SH-SY5Y (cell line): Measurements from ENCODE around the gene TTC27.

Experiments used
- GATA2 ChIP-seq: IDR thresholded peaks from 2 replicates; pipeline ENCODE4 v1.6.1; 2011; ENCODE audit warnings: mild to moderate bottlenecking, low read depth, low read length
- GATA3 ChIP-seq: IDR thresholded peaks from 2 replicates; pipeline ENCODE4 v1.6.1; 2011; ENCODE audit warnings: low read depth, mild to moderate bottlenecking, low read length, moderate library complexity

TTC27 gene

DNA sequence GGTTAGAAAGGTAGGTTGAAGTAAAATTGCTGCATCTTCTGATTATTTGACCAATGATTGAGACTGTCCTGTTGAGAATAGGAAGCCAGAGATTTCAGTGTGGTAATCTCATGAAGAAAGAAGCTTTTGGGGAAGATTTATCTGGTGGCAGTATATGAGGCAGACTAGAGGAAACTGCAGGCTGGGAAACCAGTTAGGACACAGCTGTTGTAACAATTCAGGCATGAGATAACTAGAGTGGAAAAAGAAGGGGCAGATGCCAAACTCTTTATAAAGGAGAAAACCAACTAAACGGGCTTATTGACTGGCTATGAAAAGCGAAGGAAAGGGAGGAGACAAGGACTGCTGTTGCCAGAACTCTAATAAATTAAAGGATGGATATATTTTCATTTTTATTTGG lies 155.6 kb downstream of the TTC27 start:
- no peak for TF ChIP-seq GATA2
- TF ChIP-seq GATA3, result no peak

DNA sequence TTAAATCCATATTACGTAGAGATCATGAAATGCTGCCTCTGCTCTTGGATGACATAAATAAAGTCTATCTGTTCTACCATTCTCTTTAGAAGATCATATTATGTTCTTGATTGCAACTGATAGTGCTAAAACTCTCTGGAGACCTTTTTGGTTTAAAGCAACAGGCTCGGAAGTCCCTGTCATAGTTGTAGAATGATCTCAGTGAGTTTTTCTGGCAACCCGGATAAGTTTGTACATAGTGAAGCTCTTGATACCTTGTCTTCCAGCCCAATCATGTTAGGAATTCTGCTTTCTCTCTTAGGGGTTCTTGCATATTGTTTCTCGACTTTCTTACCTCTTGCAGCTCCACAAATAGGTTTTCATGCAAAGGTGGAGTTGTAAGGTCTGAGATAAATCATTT lies 156.1 kb downstream of the TTC27 start:
- no peak for TF ChIP-seq GATA3
- no peak for TF ChIP-seq GATA2

DNA sequence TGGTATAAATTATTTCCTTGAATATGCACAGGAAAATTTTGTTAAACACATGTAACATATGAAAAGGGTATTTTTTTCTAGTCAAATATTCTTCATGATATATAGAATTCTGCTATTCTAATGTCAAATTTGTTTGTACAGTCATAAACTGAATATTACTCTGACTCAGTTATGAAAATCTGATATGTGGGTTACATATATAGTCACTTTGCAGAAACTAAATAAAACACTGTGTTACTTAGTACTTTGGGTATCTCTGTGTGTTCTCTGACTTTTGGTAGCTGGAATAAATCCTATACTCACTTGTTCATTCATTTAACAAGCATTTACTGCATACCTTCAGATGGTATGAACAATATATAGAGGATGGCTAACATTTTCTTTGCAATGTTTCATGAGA lies 159.4 kb downstream of the TTC27 start:
- TF ChIP-seq GATA3 (no peak), GATA2 (no peak)

DNA sequence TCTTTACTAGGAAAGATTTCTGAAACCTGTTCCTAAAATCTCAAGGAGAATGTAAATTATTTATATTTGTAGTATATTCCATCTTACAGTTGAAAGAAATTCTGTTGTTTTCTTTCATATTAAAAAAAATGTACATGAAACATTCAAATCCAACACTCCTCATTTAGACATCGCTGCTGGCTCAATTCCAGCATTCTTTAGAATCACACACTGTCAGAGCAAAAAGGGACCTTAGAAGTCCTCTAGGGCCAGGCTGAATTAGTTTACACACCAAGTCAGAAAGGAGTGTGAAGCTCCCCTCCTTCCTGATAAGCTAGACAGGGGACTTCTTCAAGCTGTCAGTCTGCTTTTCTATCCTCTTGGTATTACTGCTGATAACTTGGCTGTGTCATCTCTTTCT lies 160.3 kb downstream of the TTC27 start:
- TF ChIP-seq GATA3 (no peak), GATA2 (no peak)

DNA sequence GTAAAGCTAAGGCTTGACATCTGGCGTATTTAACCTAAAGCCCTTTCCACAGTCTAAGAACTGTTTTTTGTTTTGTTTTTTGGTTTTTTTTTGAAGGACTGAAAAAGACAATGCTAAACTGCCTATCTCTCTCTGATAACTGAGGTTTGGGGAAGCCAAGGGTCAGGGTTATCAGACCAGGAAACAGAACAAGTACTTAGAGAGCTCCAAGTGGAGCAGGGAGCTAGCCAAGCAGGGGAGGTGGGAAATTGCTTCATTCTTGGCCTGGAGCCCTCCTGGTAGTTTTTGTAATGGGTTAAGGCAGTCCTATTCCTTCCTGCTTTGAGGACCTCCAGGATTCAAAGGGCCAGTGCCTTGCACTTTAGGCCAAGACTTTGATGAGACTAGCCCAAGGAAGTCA lies 164.6 kb downstream of the TTC27 start:
- no peak for TF ChIP-seq GATA3
- TF ChIP-seq GATA2, result no peak

DNA sequence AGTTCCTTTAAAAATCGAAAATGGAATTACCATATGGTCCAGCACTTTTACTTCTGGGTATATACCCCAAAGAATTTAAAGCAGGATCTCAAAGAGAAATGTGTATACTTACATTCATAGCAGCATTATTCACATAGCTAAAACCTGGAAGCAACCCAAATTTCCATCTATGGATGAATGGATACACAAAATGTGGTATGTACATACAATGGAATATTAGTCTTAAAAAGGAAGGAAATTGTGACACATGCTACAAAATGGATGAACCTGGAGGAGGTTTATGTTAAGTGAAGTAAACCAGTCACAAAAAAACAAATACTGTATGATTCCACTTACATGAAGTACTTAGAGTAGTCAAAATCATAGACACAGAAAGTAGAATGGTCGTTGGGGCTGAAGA lies 171.0 kb downstream of the TTC27 start:
- no peak for TF ChIP-seq GATA3
- no peak for TF ChIP-seq GATA2

DNA sequence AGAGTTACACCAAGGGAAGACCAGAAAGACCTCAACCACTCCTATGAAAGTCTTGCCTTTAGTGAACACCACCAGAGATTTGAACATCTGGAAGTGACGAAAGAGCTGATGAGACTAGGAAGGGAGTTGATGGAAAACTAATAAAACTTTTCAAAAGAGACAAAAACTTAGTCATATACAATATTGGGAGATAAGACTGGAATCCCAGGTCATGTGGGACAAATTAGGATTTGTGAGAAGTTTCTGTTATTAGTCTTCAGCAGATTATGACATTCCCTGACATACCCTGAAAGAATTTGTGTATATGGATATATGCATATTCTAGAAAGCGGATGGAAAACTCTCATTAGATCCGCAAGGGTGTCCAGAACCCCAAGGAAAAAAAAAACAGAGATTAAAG lies 173.9 kb downstream of the TTC27 start:
- no peak for TF ChIP-seq GATA3
- TF ChIP-seq GATA2, result no peak

DNA sequence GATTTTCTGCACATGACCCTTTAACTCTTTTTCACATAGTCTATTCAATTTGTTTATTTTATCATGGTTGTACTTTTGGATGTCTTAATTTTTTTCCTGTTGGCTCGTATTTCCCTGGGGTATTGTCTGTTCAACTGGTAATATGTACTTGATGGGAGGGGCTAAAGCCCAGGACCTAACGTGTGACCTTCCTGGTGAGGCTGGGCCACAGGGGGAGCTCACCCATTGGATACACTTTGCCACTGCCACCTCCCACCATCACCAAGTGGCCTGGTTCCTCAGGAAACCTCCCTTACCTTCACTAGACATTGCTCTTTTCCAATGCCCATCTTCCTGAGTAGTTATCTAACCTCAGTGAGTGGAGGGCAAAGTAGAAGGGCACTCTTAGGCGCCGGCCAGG lies 175.0 kb downstream of the TTC27 start:
- TF ChIP-seq GATA2, result no peak

DNA sequence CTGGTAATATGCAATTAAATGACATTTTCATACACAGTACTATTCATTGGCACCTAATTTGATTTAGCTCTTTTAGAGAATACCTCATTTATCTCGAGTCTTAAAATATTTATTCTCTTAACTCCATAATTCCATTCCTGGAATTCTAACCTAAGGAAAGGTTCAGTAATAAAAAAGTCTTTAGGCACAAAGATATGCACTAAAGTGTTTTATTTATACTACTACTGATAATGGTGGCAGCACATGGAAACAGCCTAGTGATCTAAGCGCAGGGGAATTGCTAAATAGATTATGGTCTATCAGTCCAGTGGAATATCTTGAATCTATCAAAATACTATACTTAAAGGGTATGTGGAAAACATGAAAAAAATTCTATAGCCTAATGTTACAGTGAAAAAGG lies 176.4 kb downstream of the TTC27 start:
- TF ChIP-seq GATA3 (no peak), GATA2 (no peak)

DNA sequence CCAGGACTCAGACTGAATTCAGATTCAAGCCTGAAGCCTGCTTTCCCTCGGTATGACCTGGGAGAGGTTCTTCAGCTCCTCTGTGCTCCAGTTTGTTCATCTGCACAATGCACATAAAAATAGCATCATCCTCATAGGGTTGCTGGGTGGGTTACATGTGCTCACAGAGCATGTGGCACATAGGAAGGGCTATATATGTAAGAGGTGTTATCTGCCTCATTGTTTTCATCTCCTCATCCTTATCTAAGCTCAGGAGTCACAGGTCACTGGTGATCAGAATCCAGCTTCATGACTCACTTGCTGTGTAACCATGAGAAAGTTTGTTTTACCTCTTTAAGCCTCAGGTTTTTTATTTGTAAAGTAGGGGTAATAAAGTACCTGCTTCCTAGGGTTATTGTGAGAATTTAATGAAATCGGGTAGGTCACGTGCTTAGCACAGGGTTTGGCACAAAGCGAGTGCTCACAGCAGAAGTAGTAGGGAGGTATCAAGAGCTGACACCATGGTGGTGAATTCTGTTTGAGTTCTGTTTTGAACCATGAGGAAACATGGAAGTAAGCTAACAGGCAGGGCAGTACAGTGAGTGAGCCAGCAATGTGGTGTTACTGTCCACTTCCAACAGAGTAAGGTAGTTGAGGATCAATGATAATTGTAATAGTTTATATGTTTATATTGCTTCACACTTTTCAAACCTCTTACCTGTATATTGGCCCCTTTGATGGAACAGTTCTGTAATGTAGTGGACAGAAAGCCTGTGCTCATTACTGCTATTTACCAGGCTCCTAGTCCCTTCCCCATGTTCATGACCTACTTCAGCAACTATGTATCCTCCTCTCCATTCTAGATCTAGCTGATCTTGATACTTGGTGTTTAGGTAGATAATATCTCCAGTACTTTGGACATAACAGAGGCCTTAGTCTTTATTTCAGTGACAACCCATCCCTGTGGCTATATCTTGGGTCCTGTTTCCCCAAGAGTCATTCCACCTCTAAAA lies 177.6 kb downstream of the TTC27 start:
- no peak for TF ChIP-seq GATA2
- TF ChIP-seq GATA3, result no peak

DNA sequence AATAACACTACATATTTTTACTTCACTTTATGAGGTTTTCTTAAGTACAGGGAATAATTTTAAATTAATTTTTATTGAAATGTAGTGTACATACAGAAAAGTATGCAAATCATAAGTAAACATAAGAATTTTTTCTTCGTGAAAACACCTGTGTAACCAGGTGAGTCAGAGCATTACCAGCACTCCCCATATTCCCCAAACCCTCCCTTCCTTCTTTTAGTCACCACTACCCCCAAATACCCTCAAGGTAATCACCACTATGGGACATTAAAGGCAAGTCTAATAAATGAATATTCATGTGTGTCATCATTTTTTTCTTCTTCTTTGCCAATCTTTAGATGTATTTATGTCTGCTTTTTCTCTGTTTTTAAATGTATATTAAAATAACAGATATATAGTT lies 179.0 kb downstream of the TTC27 start:
- TF ChIP-seq GATA2, result no peak
- no peak for TF ChIP-seq GATA3

DNA sequence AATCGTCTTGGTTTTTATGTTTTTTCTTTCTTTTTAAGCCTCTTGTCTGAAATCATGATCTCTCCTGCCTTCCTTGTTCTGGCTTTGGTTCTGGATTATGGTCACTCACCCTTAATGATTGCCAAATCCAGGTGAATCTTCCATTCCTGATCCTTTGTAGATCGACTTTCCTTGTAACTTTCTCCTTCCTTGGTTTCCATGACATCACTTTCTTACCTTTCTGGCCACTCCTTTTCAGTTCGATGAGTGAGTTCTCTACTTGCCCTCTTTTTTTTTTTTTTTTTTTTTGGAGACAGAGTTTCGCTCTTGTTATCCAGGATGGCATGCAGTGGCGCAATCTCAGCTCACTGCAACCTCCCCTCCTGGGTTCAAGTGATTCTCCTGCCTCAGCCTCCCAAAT lies 179.8 kb downstream of the TTC27 start:
- TF ChIP-seq GATA3 (no peak), GATA2 (no peak)

DNA sequence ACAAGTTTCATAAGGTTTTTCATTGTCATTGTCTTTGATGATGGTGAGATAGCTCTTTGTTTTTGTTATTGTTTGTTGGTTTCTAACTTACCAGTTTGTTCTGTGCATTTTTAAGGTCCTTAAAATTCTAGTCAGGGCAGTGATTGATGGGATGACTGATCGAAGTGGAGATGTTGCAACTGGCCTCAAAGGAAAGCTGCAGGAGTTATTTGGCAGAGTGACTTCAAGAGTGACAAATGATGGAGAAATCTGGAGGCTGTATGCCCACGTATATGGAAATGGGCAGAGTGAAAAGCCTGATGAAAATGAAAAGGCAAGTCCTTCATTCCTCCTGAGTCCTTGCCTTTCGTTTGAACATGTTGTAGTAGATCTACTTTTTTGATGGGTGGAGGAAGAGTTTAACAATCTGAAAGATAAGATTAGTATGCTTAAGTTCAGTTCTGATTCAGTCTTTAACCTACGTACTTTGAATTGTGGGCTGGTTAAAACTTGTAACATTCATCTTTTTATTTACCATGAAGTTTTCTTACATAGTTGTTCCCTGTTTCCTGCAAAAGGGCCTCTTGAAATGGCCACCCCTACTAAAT lies 183.2 kb downstream of the TTC27 start:
- TF ChIP-seq GATA2, result no peak
- TF ChIP-seq GATA3, result no peak

DNA sequence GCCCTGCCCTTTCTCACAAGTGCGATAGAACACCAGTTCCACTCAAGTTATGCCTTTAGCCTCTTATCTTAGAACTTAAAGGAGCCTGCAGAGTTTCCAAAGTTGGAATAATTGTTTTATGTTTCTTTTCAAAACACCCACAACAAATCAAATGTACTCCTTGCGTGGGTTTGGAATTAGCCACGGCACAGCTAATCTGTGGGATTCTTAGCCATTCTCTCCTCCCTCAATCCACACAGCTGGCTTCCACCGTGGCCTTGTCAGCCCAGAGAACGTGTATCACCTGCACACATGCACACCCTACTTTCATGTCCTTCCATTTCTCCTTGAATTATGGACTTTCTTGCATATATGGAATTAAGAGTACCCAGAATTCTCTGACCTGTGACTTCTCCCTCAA lies 183.8 kb downstream of the TTC27 start:
- TF ChIP-seq GATA2 (no peak), GATA3 (no peak)

DNA sequence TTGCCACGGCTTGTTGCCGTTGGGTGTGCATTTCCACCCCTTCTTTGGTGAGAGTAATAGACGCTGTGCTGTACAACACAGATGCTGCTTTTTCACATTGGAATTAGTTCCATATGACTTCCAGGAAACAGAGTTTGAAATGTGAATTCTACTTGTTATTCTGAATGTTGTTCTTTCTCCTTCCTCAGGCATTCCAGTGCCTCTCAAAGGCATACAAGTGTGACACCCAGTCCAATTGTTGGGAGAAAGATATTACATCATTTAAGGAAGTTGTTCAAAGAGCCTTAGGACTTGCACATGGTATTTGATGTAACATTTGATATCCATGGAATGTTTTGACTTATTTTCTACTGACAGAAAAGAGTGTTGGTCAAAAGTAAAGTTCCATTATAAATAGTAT lies 184.5 kb downstream of the TTC27 start:
- TF ChIP-seq GATA2 (no peak), GATA3 (no peak)
